Measurements from ENCODE around the gene MYNN.

Gene MYNN

DNA sequence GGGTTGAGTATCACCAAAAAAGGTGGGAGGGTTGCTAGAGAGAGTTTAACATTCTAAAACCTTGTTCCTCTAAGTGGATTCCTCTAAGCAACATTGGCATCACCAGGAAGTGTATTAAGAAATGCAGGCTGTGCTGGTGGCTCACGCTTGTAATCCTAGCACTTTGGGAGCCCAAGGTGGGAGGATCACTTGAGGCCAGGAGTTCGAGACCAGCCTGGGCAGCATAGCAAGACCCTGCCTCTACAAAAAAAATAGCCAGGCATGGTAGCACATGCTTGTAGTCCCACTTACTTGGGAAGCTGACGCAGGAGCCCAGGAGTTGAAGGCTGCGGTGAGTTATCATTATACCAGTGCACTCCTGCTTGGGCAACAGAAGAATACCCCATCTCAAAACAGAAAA, 4.6 kb downstream of the MYNN start:
- no peak for DNase-seq (ENCODE audit: low spot score)

DNA sequence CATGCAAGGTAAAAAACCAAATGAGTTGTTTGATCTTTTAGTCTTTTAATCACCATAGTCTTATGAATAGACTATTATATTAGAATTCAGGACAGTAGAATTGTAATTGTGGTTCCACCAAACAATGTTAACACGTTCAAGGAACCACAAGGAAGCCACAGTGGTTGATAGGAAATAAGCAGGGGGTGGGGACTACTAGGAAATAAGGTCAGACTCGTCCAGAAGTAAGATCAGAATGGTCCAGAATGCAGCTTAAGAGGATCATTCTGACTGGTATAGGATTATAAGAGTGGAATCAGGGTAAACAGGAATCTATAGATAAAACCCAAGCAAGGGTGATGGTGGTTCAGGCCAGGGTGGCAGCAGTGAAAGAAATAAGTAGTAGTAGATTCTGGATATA, 7.5 kb downstream of the MYNN start:
- no peak for DNase-seq (ENCODE audit: low spot score)

DNA sequence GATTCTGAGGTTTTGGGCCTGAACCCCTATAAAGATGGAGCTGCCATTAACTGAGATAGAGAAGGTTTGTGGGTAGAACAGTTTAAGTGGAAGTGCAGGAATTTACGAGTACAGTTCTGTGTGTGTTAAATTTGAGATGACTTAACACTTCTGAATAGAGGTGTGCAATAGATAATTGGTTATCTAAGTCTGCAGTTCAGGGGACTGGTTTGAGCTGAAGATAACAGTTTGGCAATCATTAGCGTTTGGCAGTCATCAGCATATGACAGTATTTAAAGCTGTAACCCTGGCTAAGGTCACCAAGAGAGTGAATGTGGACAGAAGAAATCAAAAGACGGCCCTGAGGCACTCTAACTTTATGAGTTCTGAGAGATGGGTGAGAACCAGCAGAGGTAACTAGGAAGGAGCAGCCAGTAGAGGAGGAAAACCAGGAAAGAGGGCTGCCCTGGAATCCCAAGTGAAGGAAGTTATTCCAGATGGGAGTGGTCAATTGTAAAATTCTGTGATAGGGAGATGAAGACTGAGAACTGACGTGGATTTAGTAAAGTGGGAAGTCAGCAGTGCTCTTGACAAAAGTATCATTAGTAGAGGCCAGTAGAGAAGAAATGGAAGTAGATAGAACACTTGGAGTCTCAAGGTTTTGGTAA, 8.1 kb downstream of the MYNN start:
- no peak for DNase-seq (ENCODE audit: low spot score)

GRCh38 chr3:169787120-169787519, 13.9 kb downstream of the MYNN start:
- no peak for DNase-seq (ENCODE audit: low spot score)

- DNase-seq (ENCODE audit: low spot score) = no peak
Observed at GRCh38 chr3:169787791-169788190, 14.6 kb downstream of the MYNN start.

DNA sequence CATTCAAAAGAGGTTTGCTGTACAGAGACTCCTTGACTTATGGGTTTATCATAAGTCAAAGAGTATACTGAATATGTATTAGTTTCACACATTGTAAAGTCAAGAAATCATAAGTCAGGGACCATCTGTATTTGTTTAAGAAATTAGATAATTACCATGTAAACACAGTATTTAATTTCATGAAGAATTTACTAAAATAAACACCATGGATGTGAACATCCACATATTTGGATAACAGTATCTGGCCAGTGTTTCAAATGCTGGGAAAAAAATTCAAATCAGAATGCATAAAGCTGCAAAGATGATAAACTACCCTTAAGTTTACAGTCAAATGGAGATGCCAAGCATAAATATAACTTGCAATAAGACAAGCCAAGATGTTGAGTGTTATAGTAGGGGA, 17.0 kb downstream of the MYNN start:
- no peak for DNase-seq (ENCODE audit: low spot score)

- no peak for DNase-seq (ENCODE audit: low spot score)
Observed at GRCh38 chr3:169790687-169791429, 17.7 kb downstream of the MYNN start.

- no peak for DNase-seq (ENCODE audit: low spot score)
Observed at GRCh38 chr3:169792359-169792758, 19.2 kb downstream of the MYNN start.

DNA sequence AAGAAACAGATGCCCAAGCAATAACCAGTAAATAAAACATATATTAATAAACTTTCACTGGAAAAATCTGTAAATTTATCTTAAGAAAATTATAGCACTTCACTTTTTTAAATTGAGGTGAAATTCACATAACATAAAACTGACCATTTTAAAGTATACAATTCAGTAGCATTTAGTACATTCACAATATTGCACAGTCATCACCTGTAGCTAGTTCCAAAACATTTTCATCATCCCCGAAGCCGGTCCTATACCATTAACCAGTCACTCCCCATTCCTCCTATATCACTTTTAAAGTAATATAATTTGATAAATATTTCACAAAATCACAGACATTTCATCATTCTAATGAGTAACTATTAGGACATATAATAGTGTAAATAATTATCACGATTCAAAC, 31.5 kb downstream of the MYNN start:
- DNase-seq (ENCODE audit: low spot score) = no peak

- no peak for DNase-seq (ENCODE audit: low spot score)
Observed at GRCh38 chr3:169809230-169809795, 36.1 kb downstream of the MYNN start.

DNA sequence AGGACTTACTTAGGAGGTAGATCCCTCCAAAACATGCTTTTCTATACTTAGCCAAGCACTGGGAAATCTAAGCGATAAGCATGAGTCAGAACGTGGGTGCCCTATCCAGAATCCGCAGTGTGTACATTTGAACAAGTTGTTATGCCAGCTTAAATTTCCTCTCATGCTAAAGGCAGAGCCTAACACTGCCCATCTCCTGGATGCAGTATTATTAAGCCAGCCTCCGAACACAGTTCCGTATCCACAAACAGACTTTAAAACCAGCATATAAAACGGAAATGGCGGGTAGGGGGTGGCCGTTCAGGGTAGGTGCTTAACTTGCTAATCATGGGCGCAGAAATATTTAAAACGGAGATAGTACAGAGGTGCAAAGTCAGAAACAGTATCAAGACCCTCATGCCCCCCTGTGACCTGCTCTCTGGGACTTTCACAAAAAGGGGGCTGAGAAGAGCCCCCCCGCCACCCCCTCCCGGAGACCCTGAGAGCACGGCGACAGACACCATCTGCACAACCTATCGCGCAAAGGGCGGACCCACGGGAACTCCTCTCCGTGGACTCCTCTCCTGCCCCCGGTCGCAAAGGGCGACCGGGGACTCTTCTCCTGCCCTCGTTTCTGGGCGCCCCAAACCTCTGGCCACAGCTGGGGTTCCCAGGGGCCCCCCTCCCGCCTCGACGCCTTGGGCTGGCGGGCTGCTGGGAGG, 38.6 kb downstream of the MYNN start:
- DNase-seq (ENCODE audit: low spot score) = no peak

DNA sequence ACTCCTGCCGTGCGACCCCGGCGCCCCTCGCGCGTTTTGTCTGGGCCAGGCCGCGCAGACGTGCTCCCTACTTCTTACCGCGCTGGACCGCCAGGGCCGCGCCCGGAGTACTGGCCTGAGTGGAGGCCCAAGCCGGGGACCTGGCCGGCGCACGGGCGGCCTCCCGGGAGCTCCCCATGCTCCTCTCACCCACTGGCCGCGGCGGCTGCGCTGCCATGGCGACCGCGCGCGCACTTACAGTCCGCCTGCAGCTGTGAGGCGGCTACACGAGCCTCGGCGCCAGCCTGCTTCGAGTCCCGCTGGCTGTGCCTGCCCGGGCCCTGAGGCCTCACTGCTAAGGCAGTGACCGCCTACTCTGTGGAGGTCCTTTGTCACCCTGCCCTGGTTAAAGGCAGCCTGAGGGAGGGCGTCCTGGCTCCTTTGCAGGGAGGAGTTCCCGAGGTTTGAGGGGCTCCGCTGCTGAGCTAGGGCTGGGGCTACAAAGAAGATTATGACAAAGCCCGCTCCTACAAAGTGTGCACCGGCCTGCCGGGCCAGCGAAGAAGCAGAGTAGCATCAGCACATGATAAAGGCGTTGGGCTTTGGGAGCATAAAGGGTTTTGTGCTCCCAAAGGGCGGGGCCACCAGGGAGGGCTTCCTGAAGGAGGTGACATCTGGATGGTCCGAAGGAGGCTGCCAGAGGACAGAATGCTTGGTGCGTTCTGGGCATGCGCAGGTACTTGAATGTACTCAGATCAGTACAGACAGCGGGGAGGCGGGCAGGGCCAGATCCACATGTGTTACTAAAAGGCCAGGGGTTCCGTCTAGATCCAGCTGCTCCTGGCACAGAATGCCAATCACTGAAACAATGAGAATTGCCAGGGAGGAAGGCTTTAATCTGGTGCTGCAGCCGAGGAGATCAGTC, 39.4 kb downstream of the MYNN start, which contains the start of the genes LRRC34 and LRRIQ4:
TSS of gene LRRC34 (minus strand) at position 573 of the 904 bp plus-strand sequence. CDS start at position 217, 356 bp downstream.
TSS of gene LRRIQ4 (plus strand) at position 539 of the 904 bp plus-strand sequence. CDS start 9,052 bp downstream, outside the sequence.
- peak; percentile 63 for DNase-seq (ENCODE audit: low spot score)

- DNase-seq (ENCODE audit: low spot score) = no peak
Observed at GRCh38 chr3:169813278-169813677, 40.1 kb downstream of the MYNN start.

DNA sequence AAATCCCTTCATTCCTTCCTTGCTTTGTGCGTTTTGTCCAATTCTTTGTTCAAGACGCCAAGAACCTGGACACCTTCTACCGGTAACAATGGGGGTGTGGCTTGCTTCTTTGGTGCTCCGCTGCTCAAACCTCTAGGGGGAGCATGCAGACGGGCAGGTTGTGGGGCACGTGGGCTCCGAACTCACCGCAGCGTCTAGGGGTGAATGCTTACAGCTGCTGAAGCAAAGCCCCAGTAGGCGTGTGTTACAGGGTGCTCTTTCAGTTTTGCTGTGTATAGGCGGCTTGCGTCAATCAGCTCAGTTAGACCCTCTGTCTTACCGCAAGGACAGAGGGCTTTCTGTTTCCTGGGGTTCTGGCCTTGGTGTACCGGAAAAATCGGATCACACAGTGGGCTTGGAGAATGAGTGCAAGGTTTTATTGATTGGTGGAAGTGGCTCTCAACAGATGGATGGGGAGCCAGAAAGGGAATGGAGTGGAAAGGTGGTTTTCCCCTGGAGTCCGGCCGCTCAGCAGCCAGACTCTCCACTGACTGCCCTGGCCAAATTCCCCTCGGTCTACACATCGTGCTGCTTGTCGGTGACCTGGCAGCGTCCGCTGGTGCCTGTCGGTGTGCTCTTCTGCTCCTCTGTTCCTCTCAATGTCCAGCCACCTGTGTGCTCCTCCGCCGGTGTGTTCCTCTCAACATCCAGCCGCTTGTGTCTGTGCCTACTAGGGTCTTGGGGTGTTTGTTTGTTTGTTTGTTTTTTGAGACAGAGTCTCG, 40.7 kb downstream of the MYNN start:
- peak; percentile 27 for DNase-seq (ENCODE audit: low spot score)

GRCh38 chr3:169815590-169816150, 42.5 kb downstream of the MYNN start:
- DNase-seq (ENCODE audit: low spot score) = no peak

GRCh38 chr3:169818316-169818715, 45.1 kb downstream of the MYNN start:
- no peak for DNase-seq (ENCODE audit: low spot score)

DNA sequence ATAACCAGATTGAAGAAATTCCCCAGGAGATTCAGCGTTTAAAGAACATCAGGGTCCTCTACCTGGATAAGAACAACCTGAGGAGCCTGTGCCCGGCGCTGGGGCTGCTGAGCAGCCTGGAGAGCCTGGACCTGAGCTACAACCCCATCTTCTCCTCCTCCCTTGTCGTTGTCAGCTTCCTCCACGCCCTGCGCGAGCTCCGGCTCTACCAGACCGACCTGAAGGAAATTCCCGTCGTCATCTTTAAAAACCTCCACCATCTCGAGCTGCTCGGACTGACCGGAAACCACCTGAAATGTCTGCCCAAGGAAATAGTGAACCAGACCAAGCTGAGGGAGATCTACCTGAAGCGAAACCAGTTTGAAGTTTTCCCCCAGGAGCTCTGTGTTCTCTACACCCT, 48.9 kb downstream of the MYNN start:
- DNase-seq (ENCODE audit: low spot score) = peak; percentile 33

- peak; percentile 49 for DNase-seq (ENCODE audit: low spot score)
Observed at GRCh38 chr3:169822540-169822939, 49.3 kb downstream of the MYNN start.

GRCh38 chr3:169822983-169823382, 49.8 kb downstream of the MYNN start:
- no peak for DNase-seq (ENCODE audit: low spot score)

GRCh38 chr3:169825316-169825715, 52.1 kb downstream of the MYNN start:
- no peak for DNase-seq (ENCODE audit: low spot score)

All from iPS-NIHi11 (cell line).